ENCODE results near the gene LRMDA.

DNA sequence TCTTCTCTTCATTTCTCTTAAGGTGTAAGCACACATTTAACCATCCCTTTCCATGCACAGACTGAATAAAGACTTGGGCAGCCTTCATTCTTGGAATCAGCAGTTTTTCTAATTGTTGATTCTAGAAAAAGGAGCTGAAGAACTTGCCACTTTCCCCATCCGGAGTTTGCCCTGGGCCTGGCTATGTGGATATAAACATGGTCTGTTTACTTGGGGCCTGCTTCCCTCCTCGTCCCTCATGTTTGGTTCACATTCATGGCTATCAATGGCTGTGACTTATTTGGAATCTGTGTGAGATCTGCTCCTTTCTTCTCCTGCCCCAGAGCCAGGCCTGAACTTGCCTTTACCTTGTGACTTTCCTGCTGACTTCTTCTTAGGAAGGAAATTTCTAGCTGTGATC lies 199.3 kb downstream of the LRMDA start:
- no peak for TF ChIP-seq EZH2phosphoT487 (conservative IDR thresholded peaks at IDR 0.05; ENCODE audit: low read length)
- TF ChIP-seq, protein P1, sequence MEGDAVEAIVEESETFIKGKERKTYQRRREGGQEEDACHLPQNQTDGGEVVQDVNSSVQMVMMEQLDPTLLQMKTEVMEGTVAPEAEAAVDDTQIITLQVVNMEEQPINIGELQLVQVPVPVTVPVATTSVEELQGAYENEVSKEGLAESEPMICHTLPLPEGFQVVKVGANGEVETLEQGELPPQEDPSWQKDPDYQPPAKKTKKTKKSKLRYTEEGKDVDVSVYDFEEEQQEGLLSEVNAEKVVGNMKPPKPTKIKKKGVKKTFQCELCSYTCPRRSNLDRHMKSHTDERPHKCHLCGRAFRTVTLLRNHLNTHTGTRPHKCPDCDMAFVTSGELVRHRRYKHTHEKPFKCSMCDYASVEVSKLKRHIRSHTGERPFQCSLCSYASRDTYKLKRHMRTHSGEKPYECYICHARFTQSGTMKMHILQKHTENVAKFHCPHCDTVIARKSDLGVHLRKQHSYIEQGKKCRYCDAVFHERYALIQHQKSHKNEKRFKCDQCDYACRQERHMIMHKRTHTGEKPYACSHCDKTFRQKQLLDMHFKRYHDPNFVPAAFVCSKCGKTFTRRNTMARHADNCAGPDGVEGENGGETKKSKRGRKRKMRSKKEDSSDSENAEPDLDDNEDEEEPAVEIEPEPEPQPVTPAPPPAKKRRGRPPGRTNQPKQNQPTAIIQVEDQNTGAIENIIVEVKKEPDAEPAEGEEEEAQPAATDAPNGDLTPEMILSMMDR (IDR thresholded peaks at IDR 0.05; ENCODE audit: insufficient read depth, low read length, poor library complexity, severe bottlenecking), result no peak

Measured in SU-DHL-6 (cell line).